Fibroblast of lung (primary cell): Measurements from ENCODE around the gene SYT13. TPM values are rescaled to one million over a fixed set of nuclear protein-coding genes. Genes with fewer than 3 reads are reported as not detected.

Source experiments
- DNase-seq, 2 donors: peaks; one replicate each; pipeline versions ENCODE4 v3.0.0 to v3.0.0-alpha.2; 2010; ENCODE audit warnings: low read depth in 2 of 2
- H2AFZ ChIP-seq: 2 replicates; pipeline ENCODE4 v1.5.1; 2012; ENCODE audit warnings: low read length, control low read depth, inconsistent platforms
- H3K27ac ChIP-seq: 2 replicates; pipeline ENCODE4 v1.5.1; 2011; ENCODE audit warnings: low read length, control low read depth; ENCODE audit not compliant: insufficient read depth
- H3K27me3 ChIP-seq: 2 replicates; pipeline ENCODE4 v1.5.1; 2011; ENCODE audit warnings: mild to moderate bottlenecking, low read length; ENCODE audit not compliant: control insufficient read depth, insufficient read depth
- H3K36me3 ChIP-seq: 2 replicates; pipeline ENCODE4 v1.5.1; 2011; ENCODE audit warnings: low read length; ENCODE audit not compliant: control insufficient read depth, insufficient read depth
- H3K4me1 ChIP-seq: 2 replicates; pipeline ENCODE4 v1.5.1; 2011; ENCODE audit warnings: low read length; ENCODE audit not compliant: control insufficient read depth, insufficient read depth; ENCODE audit errors: extremely low read depth
- H3K4me2 ChIP-seq: 2 replicates; pipeline ENCODE4 v1.5.1; 2011; ENCODE audit warnings: low read length, control low read depth; ENCODE audit not compliant: insufficient read depth; ENCODE audit errors: extremely low read depth
- H3K4me3 ChIP-seq, 4 experiments: fragments of 200-600 bp in 1 of 4; sonication (generic) in 1 of 4; replicated peaks in 1 of 4; 2 replicates each; pipeline ENCODE4 v1.5.1; 2011 to 2016; ENCODE audit warnings: low read length in 4 of 4, low read depth in 3 of 4, mild to moderate bottlenecking in 3 of 4, control low read depth in 2 of 4, inconsistent platforms in 1 of 4, mixed read lengths in 1 of 4; ENCODE audit not compliant: insufficient read depth in 1 of 4; ENCODE audit errors: control extremely low read depth in 1 of 4
- H3K79me2 ChIP-seq: 2 replicates; pipeline ENCODE4 v1.5.1; 2012; ENCODE audit warnings: mild to moderate bottlenecking, low read length, inconsistent platforms; ENCODE audit not compliant: control insufficient read depth, insufficient read depth
- H3K9ac ChIP-seq: 2 replicates; pipeline ENCODE4 v1.5.1; 2011; ENCODE audit warnings: mild to moderate bottlenecking, low read length, control low read depth; ENCODE audit not compliant: insufficient read depth
- H3K9me3 ChIP-seq: 2 replicates; pipeline ENCODE4 v1.5.1; 2012; ENCODE audit warnings: low read depth, low read length; ENCODE audit not compliant: control insufficient read depth, insufficient read depth
- H4K20me1 ChIP-seq: 2 replicates; pipeline ENCODE4 v1.5.1; 2011; ENCODE audit warnings: low read length; ENCODE audit not compliant: control insufficient read depth, insufficient read depth; ENCODE audit errors: extremely low read depth
- EZH2 ChIP-seq: IDR thresholded peaks from 2 replicates; pipeline ENCODE4 v1.5.1; 2012; ENCODE audit warnings: low read length, control low read depth, mild to moderate bottlenecking; ENCODE audit errors: missing control alignments
- polyA plus RNA-seq, 2 donors: library from polyadenylated mRNA; depleted of rRNA in 1 of 2; stranded (reverse) in 1 of 2; unstranded in 1 of 2; fragments of >200 nt; gene quantifications; 2 replicates each; pipeline ENCODE4 v1.2.1, GENCODE V29; 2011 to 2012; ENCODE audit warnings: missing spikeins in 1 of 2
- total RNA-seq: library from RNA; depleted of rRNA; stranded (reverse); fragments of >200 nt; gene quantifications from 2 replicates; pipeline ENCODE4 v1.2.1, GENCODE V29; 2014
- TF ChIP-seq, protein P1 (sequence below), 2 donors: IDR thresholded peaks in 1 of 2; conservative IDR thresholded peaks in 1 of 2; 1 replicate in 1 of 2; 2 replicates in 1 of 2; pipeline ENCODE4 v1.5.1; 2011 to 2012; ENCODE audit warnings: low read length in 2 of 2, control low read depth in 1 of 2, inconsistent platforms in 1 of 2, low read depth in 1 of 2, mild to moderate bottlenecking in 1 of 2

Gene SYT13
- total and polyA plus RNA-seq, 2 donors (not counting 1 experiment from before 2014, with no cell fraction given) = not detected

DNA sequence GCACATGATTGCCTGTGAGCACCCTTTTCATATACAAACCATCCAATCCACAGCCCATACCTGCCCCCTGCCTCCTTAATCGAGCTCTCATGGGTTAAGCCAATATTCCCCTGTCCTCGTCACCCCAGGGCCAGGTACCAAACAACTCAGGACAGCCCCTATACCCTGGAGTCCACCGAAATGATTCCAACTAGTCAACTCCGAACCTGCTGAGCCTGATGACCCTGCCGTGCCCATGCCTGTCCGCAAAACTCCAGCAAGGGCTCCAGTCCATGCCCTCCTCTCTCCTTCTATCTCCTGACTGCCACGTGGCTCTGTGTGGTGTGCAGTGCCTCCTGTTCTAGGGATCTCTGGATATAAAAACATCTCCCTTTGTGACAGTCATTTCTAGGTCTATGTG is 35.5 kb upstream of the SYT13 start:
- no peaks in the 10 kb centered on the region for H4K20me1 ChIP-seq
- no peaks in the 10 kb centered on the region for H3K9me3 ChIP-seq
- H2AFZ ChIP-seq = no peak overlapping the region
- H3K4me1 ChIP-seq = no peaks in the 10 kb centered on the region
- TF ChIP-seq, protein P1, sequence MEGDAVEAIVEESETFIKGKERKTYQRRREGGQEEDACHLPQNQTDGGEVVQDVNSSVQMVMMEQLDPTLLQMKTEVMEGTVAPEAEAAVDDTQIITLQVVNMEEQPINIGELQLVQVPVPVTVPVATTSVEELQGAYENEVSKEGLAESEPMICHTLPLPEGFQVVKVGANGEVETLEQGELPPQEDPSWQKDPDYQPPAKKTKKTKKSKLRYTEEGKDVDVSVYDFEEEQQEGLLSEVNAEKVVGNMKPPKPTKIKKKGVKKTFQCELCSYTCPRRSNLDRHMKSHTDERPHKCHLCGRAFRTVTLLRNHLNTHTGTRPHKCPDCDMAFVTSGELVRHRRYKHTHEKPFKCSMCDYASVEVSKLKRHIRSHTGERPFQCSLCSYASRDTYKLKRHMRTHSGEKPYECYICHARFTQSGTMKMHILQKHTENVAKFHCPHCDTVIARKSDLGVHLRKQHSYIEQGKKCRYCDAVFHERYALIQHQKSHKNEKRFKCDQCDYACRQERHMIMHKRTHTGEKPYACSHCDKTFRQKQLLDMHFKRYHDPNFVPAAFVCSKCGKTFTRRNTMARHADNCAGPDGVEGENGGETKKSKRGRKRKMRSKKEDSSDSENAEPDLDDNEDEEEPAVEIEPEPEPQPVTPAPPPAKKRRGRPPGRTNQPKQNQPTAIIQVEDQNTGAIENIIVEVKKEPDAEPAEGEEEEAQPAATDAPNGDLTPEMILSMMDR (conservative IDR thresholded peaks at IDR 0.05 in 1 of 2, IDR thresholded peaks at IDR 0.05 in 1 of 2; ENCODE audit: low read depth in 1 of 2, low read length in 2 of 2) = no peak
- TF ChIP-seq EZH2 = no peak
- peaks cover 4% of the 10 kb centered on the region for H3K27me3 ChIP-seq
- H3K79me2 ChIP-seq = no peaks in the 10 kb centered on the region
- H3K4me3 ChIP-seq = no peak overlapping the region
- DNase-seq = no peak
- H3K27ac ChIP-seq = no peak overlapping the region
- H3K36me3 ChIP-seq = no peaks in the 10 kb centered on the region
- no peak overlapping the region for H3K9ac ChIP-seq
- no peak overlapping the region for H3K4me2 ChIP-seq

DNA sequence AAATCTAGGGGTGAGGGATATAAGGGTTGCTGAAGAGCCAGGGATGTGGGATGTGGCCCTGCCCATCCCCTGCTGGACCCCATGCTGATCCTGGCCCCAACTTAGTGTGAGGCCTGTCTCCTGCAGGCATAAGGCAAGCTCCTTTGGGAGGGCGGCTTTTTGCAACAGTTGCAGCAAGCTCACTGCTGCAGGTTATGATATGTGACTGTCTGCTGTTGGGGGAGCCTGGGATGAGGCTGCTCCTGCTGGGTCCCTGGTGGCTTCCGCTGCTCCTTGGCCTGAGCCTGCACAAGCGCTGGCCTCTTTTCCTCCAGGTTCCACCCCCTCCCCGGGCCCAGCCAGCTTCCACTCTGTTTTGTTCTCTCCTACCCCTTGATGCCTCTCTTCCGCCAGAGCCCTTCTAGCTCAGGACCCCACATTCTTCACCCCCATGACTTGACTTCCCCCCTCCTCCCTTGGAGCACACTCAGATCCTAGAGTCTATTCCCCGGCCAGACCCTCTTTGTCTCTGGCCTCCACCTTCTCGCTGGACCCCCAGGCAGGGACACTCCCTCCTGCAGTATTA is 35.0 kb upstream of the SYT13 start:
- H3K27ac ChIP-seq = no peak overlapping the region
- H3K9ac ChIP-seq = no peak overlapping the region
- H3K27me3 ChIP-seq = peaks cover 4% of the 10 kb centered on the region
- no peak overlapping the region for H3K4me2 ChIP-seq
- no peaks in the 10 kb centered on the region for H3K4me1 ChIP-seq
- H4K20me1 ChIP-seq = no peaks in the 10 kb centered on the region
- H3K79me2 ChIP-seq = no peaks in the 10 kb centered on the region
- H2AFZ ChIP-seq = no peak overlapping the region
- H3K36me3 ChIP-seq = no peaks in the 10 kb centered on the region
- no peak overlapping the region for H3K4me3 ChIP-seq
- H3K9me3 ChIP-seq = no peaks in the 10 kb centered on the region
- no peak for DNase-seq
- TF ChIP-seq, protein P1 (conservative IDR thresholded peaks at IDR 0.05 in 1 of 2, IDR thresholded peaks at IDR 0.05 in 1 of 2; ENCODE audit: low read depth in 1 of 2, low read length in 2 of 2) = no peak
- no peak for TF ChIP-seq EZH2

DNA sequence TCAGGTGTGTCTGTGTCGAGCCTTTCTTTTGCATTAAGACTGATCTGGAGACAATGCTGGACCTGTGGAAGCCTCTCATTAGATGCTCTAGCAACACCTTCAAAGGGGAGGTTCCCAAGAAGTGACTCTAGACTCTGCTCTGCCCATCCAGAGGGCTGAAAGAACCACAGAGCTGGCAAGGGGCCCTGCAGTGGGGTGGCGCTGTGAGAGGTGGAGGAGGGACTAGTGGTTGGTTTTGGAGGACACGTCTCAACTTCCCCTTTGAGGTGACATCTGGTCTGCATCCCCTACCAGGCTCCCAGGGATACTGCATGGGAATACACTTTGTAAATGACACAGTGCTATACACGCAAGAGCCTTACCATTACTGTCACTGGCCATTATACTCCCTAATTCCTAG is 34.2 kb upstream of the SYT13 start:
- H2AFZ ChIP-seq = no peak overlapping the region
- no peaks in the 10 kb centered on the region for H3K36me3 ChIP-seq
- no peaks in the 10 kb centered on the region for H4K20me1 ChIP-seq
- no peaks in the 10 kb centered on the region for H3K79me2 ChIP-seq
- H3K9ac ChIP-seq = no peak overlapping the region
- H3K9me3 ChIP-seq = no peaks in the 10 kb centered on the region
- TF ChIP-seq, protein P1 (conservative IDR thresholded peaks at IDR 0.05 in 1 of 2, IDR thresholded peaks at IDR 0.05 in 1 of 2; ENCODE audit: low read depth in 1 of 2, low read length in 2 of 2) = no peak
- no peak for TF ChIP-seq EZH2
- H3K4me2 ChIP-seq = no peak overlapping the region
- H3K4me1 ChIP-seq = no peaks in the 10 kb centered on the region
- no peak for DNase-seq
- no peak overlapping the region for H3K27ac ChIP-seq
- H3K27me3 ChIP-seq = peaks cover 4% of the 10 kb centered on the region
- no peak overlapping the region for H3K4me3 ChIP-seq
